Cardiac septum (tissue), 1 donor: Measurements from ENCODE around the gene DCTPP1. TPM values are rescaled to one million over a fixed set of nuclear protein-coding genes. Genes with fewer than 3 reads are reported as not detected.
"Not testable (repeated sequence)": the region's sequence is repeated elsewhere in the genome, so short reads cannot be mapped to it uniquely, and the experiment has no call there.

Source experiments
- DNase-seq: peaks from one replicate; pipeline ENCODE4 v3.0.0-alpha.2; 2020; ENCODE audit warnings: low spot score
- intact Hi-C: fragments of 100-400 bp; cut with DNase I; formaldehyde crosslinking; loops from one replicate; pipeline ENCODE4 v1.14.0; 2022
- total RNA-seq: library from RNA; stranded (reverse); fragmentation: NEBNext Ultra II Directional; extraction: Animal tissue kit (Norgen Biotek cat#: 25700); gene quantifications from one replicate; pipeline ENCODE4 v1.2.1, GENCODE V29; 2021
- donor health status: DM: no; HTN: no; CAD: no.

The DCTPP1 gene
- total RNA-seq, 1 donor from 2014 or later, result 23.1 TPM

DNA sequence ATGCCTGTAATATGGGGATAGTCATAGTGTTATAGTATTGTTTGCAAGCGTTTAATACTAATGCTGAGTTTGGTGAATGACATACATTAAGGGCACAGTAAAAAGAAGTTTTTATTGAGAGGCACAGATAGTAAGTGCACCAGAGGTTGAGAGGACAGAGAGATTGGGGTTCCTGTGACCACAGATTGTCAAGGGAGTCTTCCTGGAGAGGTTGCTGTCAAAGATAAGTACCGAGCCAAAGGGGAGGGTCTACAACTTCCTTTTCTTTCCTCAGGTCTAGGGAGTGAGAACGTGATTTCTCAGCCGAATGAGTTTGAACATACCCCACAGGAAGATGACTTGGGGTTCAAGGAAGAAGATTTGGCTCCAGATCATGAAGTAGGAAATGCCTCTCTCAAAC lies 32.8 kb downstream of the DCTPP1 start:
- intact Hi-C loops, result loop anchor here (5.0 kb wide), 1 partner anchor 45 kb away; no protein-coding TSS in a partner anchor
- no peak for DNase-seq

DNA sequence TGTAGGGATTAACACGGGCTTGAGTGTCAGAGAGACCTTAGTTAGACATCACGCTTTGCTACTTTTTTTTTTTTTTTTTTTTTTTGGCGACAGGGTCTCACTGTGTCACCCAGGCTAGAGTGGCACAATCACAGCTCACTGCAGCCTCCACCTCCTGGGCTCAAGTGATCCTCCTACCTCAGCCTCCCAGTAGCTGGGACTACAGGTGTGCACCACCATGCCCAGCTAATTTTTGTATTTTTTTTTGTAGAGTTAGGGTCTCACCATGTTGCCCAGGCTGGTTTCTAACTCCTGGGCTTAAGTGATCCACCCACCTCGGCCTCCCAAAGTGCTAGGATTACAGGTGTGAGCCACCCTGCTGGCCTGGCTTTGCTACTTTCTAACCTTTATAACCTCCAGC lies 33.2 kb downstream of the DCTPP1 start:
- not testable (repeated sequence) for DNase-seq
- intact Hi-C loops, result loop anchor here (5.0 kb wide), 1 partner anchor 44 kb away; no protein-coding TSS in a partner anchor

DNA sequence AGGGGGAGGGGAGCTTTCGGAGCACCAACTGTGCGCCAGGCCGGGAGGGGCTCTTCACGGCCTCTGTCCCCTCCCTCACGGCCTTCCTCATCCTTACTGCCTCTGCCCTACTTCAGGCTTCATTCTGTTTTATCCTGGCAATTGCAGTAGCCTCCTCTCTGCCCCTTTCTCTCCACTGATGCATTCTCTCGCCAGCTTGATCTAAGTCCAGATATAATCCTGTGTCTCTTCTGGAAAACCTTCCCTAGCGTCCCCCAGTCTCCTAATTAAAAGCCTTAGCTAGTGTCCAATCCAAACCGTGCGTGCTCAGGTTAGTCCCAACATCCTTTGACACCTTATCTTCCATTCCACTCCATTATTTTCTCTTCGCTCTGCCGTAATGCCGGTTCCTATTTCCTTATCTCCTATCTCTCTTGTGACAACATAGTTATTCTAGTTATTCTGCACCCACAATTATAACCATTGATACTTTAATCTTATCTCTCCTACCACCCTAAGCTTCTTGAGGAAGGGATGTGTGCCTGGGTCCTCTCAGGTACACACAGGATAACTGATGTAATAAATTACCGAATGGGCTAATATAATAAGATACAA lies 33.7 kb downstream of the DCTPP1 start:
- no peak for DNase-seq
- intact Hi-C loops, result loop anchor here (2.0 to 5.0 kb wide), 2 partner anchors 17 to 44 kb away; no protein-coding TSS in a partner anchor

DNA sequence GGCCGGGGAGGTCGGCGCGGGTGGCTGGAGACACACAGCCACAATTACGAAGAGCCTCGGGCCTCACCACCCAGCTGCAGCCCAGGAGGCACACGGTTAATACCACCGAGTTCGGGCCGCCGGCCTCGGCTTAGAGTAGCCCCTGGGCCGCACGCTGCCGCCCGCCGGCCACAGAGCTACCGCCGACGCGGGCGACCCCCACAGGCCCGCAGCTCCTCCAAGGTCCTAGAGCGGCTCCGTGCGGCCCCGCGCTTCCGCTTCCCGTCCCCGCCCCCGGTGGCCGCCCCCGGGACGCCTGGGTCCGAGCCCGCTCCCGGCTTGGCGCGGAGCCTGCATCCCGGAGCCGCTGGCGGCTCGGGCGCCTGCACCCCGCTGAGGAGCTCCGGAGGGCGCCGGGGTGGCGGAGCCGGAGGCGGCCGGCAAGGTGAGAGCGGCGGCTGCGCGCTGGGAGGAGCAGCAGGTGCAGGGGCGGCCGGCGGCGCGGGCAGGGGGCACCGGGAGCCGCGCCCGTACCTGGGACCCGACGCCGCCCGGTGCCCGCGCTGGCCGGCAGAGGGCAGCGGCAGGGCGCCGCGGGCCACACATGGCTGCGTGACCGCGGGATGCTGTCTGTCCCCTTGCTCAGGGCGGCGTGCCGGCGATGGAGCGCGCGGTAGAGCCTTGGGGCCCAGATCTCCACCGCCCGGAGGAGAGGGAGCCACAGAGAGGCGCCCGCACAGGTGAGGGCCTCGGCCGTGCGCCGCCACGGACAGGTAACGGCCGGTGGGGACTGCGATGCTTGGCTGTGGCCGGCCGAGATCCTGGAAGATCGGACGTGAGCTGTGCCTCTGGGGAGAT lies 34.5 kb downstream of the DCTPP1 start, which contains the start of gene ZNF48:
ZNF48 (plus strand) TSS at position 266 of the 837 bp plus-strand sequence; CDS start at position 641, 375 bp downstream.
- intact Hi-C loops, result loop anchor here (2.0 to 5.0 kb wide), 2 partner anchors 17 to 43 kb away; no protein-coding TSS in a partner anchor
- peak; percentile 91 for DNase-seq

DNA sequence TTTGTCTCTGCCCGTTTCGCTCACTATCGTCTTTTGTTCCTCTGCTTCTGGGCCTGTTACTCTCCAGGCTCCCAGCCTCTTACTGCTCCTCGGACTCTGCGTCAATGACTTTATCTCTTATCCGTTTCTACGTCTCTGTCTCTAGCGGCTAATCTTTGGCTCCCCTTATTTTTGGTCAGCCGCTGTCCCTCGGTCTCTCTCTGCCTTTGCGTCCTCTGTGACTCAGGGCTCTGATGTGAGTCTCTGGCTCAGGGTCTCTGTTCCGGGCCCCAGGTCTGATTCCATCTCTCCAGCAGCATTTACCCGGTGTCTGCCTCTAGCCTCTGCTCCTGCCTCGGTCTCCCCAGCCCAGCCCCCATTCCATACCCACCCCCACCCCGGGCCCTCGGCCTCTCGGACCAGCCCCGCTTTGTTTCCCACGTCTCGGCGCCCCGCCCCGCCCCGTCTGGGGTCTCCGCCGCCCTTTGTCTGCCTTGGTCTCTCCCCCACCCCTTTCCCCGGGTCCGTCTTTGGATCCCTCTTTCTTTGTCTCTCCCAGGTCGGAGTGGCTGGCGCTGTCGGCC lies 35.2 kb downstream of the DCTPP1 start:
- DNase-seq, result no peak
- intact Hi-C loops, result loop anchor here (2.0 to 5.0 kb wide), 2 partner anchors 16 to 42 kb away; no protein-coding TSS in a partner anchor

DNA sequence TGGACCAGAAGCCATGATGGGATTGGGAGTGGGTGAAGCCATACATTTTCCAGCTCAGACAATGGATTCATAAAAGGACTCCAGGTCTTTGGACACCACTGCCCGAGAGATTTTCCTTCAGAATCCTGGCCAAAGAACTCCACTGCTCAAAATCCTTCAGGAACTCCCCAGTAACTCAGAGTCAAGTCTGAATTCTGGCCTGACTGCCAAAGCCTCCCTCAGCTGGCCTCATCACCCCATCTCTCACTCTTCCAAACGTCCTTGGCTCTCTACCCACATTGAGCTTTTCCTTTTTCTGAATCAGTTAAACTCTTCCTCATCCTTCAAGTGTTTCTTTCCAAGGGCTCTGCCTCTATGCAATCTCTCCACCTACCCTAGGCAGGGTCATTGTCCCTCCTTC lies 46.3 kb downstream of the DCTPP1 start:
- intact Hi-C loops, result no loop called here
- no peak for DNase-seq

DNA sequence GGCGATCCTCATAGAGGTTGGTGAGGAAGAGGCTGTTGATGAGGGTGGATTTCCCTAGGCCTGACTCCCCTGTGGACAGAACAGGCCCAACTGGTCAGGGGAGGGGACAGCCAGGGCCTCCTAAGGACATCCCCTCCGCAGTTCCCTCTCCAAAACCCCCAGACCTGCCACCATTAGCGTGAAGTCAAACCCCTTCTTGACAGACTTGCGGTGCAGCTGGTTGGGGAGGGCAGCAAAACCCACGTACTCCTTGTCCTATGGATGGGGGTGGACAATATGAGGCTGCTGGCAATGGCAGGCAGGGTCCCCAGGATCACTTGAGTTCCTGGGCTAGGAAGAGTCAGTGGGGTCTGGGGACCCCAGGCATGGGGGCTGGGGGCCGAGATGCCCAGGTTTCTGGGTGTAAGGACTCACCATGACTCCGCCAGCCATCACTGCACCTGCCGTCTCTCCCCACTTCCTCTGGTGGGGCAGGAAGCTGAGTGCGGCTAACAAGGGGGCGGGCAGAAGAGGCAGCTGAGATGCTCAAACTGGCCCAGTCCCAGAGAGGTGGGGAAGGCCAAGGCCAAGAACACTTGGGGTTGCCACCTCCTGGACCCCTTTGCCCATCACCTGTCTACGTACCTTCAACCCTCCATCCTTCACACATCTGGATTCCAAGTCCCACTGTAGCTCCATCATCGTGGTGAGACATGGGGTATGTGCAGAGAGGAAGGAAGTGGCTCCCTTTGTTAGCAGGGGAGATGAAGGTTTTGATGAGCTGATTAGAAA lies 47.5 kb downstream of the DCTPP1 start, which contains the start of gene SEPTIN1:
SEPTIN1 (minus strand) TSS at position 451 of the 771 bp plus-strand sequence; CDS start at position 432, 19 bp downstream.
- intact Hi-C loops, result no loop called here
- DNase-seq, result no peak

DNA sequence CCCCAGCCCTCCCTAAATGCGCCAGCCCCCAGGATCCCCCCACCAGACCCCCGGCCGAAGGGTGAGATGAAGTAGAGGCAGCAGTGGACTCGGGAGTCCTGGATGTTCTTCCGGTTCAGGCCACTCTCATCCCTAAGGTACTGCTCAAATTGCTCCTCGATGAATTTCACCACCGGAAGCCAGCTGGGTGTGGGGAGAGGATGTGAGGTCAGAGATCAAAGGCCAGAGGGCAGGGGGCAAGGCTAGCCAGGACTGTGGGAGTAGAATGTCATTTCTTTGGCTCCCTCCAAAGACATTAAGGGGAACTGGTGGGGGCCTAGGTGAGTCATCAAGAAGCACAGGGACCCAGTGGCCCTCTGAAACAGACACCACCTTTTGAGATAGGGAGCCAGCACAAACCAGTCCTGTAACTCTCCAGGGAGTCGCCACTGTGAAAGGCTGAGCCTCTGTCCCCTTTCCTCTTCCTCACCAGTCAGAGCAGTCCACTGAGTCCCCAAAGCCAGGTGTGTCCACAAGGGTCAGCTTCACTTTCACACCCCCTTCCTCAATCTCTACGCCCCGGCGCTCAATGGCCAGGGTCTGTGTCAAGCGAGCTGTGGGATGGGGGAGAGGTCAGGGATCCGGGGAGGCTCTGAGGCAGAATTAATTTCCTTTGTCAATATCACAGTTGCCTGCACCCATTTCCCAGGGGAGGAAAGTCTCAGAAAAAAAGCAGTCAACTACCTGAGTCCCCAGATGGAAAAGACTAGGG lies 48.4 kb downstream of the DCTPP1 start:
- DNase-seq, result no peak
- intact Hi-C loops, result no loop called here

DNA sequence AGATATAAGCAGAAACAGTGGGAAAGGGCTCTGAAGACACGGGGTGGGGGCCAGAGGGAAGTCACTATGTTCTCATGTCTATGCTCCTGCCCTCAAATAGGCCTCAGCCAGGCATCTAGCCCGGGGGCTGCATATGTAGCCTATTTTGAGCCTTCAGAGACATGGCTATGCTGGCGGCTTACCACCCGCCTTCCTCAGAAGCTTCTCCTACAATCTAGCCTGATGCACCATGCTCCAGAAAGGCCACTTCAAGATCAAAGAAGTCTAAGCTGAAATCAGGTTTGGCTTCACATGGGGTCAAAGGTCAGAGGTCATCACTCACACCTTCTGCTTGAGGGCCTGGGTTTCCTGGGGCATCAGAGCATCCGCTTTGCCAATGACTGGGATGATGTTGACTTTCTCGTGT lies 49.0 kb downstream of the DCTPP1 start:
- no peak for DNase-seq
- intact Hi-C loops, result no loop called here

DNA sequence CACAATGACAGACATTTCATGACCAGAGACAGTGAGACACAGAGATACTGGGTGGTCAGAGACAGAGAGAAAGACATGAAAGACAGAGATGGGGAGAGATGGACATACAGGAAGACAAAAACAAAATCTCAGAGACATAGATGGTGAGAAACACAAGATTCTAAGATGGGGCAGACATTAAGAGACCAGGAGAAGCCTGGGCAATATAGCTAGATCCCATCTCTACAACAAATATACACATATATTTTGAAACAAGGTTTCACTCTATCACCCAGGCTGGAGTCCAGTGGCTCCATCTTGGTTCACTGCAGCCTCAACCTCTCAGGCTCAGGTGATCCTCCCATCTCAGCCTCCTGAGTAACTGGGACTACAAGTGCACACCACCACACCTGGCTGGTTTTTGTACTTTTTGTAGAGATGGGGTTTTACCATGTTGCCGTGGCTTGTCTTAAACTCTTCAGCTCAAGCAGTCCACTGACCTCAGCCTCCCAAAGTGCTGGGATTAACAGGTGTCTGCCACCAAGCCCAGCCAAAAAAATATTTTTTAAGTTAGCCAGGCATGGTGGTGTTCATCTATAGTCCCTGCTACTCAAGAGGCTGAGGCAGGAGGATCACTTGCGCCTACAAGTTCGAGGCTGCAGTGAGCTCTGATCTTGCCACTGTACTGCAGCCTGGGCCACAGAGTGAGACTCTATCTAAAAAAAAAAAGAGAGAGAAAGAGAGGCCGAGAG lies 49.6 kb downstream of the DCTPP1 start:
- DNase-seq, result no peak
- intact Hi-C loops, result no loop called here

DNA sequence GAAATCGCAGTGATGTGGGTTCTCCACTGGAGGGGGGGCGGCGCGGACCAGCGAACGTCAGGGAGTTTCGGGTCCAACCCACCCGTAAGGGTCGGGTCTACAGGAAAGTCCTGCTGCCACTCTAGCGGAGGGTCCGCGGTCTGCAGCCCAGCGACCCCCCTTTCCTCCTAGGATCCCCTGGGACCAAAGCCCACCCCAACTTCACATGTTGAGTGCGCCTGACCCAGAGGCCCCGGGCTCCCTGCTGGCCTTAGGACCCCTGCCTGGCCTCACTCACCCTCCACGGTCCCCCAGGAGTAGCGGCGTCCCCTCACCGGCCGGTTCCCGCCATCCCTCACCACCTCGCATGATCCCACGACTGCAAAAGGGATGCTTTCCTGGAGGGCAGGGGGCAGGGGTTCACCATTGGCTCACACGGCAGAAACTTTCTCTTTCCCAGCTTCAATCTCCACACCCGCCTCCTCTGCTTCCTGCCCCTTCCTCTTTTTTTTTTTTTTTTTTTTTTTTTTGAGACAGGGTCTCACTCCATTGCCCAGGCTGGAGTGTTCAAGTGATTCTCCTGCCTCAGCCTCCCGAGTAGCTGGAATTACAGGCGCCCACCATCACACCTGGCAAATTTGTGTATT lies 50.6 kb downstream of the DCTPP1 start:
- intact Hi-C loops, result loop anchor here (2.0 kb wide), 2 partner anchors 16 to 28 kb away; partner anchors contain the start of genes ZNF48 and ZNF771
- DNase-seq, result no peak

DNA sequence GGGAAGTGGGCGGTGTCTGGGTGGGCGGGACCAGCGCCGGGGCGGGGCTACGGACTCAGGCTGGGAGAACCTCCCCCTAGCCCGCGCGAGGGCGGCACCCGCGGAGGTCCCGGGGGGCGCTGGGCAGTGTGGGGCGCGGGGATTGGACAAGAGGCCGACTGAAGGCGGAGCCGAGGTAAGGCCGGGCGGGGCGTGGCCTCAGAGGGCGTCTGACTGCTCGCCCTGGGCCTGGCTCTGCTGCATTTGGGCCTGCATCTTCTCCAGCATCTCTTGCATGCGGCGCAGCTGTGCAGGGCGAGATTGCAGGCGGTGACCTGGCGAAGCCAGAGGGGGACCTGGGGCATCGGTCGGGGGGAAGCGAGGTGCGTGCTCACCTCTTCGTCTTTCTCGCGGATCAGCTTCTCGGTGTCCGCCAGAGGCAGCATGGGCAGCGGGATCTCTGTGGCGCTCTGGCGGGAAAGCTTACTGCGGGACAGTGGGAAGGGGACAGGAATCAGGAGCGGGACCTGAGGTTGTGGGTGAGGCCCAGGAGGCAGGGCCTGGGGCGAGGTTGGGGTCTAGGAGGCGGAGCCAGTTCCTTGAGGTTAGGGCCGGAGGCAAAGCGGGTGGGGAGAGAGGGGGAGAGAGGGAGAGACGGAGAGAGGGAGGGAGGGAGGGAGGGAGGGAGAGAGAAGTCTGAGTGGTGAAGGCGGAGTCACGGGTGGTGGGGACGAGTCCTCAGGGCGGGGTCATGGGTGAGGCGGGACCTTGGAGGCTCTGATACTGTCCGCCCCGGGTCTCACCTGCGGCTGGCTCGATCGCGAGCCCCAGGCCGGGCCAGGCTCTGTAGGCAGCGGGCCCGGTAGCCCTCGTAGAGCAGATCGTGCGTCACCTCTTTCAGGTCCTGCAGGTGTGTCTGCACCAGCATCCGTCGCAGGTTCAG lies 51.3 kb downstream of the DCTPP1 start:
- intact Hi-C loops, result loop anchor here (2.0 kb wide), 2 partner anchors 16 to 28 kb away; partner anchors contain the start of genes ZNF48 and ZNF771
- DNase-seq, result peak; percentile 100

DNA sequence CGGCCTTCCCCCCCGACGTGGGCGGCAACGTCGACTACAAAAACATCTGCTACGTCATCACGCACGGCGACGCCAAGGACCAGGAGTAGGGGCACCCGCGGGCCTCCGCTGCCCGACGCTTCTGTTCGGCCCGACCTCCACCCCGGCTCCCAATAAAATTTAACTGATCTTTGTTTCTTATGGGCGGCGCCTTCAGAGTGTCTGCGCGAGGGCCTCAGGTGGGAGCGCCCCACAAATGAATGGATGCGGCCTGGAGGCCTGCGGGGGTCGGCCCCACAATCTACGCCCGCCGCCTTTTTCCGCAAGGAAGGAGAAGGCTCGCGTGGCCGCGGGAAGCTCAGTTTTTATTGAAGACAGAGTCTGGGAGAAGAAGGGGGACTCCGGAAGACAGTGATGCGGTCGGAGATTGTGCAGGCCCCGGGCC lies 52.0 kb downstream of the DCTPP1 start:
- peak; percentile 96 for DNase-seq
- intact Hi-C loops, result loop anchor here (2.0 kb wide), 2 partner anchors 17 to 29 kb away; partner anchors contain the start of genes ZNF48 and ZNF771

DNA sequence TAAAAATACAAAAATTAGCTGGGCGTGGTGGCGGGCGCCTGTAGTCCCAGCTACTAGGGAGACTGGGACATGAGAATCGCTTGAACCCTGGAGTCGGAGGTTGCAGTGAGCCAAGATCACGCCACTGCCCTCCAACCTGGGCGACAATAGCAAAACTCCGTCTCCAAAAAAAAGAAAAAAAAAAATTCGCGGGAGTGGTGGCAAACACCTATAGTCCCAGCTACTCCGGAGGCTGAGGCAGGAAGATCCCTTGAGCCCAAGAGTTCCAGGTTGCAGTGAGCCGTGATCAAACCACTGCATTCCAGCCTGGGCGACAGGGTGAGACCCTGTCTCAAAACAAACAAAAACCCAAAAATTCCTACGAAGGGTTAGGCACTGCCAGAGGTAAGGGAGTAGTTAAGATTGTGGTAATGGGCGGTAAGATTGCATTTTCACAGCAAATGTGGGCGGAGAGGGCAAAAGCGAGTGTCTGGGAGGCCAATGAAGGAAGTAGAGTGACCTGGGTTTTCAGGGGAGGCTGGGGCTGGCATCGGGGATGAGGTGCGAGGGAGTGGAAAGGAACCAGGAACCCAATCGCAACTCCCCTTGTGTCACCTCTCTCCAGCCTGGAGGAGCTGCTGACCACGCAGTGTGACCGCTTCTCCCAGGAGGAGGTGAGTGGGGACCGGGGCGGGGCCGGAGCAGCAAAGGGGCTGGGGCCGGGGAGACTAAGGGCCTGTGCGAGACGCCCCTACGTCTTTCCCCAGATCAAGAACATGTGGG lies 52.6 kb downstream of the DCTPP1 start:
- intact Hi-C loops, result no loop called here

DNA sequence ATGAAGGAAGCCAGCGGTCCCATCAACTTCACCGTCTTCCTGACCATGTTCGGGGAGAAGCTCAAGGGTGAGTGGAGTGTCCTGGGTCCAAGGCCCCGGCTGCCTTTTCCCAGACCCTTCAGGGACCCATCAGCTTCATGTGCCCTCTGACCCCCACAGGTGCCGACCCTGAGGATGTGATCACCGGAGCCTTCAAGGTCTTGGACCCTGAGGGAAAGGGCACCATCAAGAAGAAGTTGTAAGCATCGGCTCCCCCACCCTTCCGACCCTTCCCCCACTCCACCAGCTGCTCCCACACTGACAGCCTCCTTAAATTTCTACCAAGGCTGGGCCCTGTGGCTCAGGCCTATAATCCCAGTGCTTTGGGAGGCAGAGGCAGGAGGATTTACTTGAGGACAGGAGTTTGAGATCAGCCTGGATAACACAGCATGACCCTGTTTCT lies 53.3 kb downstream of the DCTPP1 start:
- intact Hi-C loops, result no loop called here
- no peak for DNase-seq

More for the DNA sequence above, 52.6 kb downstream of the DCTPP1 start:
- no peak for DNase-seq
